AG10803 (cell line): ENCODE measurements around the gene KRT39.
"Not testable (repeated sequence)": the region's sequence is repeated elsewhere in the genome, so short reads cannot be mapped to it uniquely, and the experiment has no call there.

Experiments used
- DNase-seq: peaks from one replicate; pipeline ENCODE4 v3.0.0; 2010; ENCODE audit warnings: low read depth
- H3K4me3 ChIP-seq: 2 replicates; pipeline ENCODE4 v1.5.1; 2011; ENCODE audit warnings: mild to moderate bottlenecking, low read length, control low read depth
- TF ChIP-seq, protein P1 (sequence below): conservative IDR thresholded peaks from 2 replicates; pipeline ENCODE4 v1.5.1; 2011; ENCODE audit warnings: mild to moderate bottlenecking, low read length, control low read depth, inconsistent platforms

KRT39 gene

DNA sequence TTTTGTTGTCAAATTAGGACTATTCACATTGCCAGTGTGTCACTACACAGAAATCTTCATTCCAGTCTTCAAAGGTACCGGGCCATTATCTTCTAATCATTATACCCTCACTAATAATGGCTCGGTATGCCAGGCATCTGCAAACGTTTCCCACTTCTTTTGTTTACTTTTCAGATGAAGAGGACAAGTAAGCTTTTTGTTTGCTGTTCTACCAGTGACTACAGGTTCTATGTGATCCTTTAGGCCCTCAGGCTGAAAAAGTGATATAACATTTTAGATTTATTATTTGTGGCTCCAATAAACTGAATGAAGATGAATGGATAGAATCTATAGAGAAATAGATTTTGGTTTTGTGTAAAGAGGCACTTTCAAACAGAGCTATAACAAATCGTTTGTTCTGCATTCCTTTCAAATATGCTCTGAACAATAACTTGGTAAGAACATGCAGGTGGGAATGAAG, 42.6 kb upstream of the KRT39 start:
- TF ChIP-seq, protein P1, sequence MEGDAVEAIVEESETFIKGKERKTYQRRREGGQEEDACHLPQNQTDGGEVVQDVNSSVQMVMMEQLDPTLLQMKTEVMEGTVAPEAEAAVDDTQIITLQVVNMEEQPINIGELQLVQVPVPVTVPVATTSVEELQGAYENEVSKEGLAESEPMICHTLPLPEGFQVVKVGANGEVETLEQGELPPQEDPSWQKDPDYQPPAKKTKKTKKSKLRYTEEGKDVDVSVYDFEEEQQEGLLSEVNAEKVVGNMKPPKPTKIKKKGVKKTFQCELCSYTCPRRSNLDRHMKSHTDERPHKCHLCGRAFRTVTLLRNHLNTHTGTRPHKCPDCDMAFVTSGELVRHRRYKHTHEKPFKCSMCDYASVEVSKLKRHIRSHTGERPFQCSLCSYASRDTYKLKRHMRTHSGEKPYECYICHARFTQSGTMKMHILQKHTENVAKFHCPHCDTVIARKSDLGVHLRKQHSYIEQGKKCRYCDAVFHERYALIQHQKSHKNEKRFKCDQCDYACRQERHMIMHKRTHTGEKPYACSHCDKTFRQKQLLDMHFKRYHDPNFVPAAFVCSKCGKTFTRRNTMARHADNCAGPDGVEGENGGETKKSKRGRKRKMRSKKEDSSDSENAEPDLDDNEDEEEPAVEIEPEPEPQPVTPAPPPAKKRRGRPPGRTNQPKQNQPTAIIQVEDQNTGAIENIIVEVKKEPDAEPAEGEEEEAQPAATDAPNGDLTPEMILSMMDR, result no peak
- no peak for DNase-seq
- no peak overlapping the region for H3K4me3 ChIP-seq

DNA sequence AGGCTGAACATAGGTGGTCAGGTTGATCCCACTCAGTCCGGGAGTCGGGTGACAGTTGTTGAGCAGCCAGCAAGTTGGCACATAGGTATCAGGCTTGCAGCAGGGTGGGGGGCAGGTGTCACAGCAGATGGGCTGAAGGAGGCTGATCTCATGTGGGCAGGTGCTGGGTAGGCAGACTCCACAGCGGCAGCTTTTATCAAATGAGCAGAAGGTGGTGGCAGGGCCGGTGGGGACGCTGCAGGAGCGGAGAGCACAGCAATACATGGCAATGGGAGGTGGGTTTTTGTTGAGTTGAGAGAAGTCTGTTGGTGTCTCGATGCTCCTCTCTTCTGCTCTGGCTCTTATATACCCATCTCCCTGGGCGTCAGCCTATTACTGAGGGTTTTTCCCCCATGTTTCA, 42.1 kb upstream of the KRT39 start, which contains the start of gene KRTAP3-1:
TSS of gene KRTAP3-1 (minus strand) at position 318 of the 400 bp plus-strand sequence. CDS start at position 264, 54 bp downstream.
- no peak within 1 kb of the TSS for H3K4me3 ChIP-seq
- DNase-seq, result no peak
- TF ChIP-seq, protein P1, result no peak

DNA sequence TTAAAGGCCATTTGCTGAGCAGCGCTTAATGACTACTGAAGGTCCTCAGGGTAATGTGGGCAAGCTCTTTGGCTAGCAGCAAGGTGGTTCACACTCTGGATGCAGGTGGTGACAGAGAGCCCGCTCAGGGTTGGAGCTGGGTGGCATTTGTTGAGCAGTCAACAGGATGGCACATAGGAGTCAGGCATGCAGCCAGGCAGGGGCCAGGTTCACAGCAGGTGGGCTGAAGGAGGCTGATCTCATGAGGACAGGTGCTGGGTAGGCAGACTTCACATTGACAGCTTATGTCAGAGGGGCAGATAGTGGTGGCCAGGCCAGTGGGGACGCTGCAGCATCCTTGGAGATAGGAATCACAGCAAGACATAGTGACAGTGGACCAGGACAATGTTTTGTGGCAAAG, 37.6 kb upstream of the KRT39 start:
- TF ChIP-seq, protein P1, result no peak
- DNase-seq, result no peak
- no peak overlapping the region for H3K4me3 ChIP-seq

DNA sequence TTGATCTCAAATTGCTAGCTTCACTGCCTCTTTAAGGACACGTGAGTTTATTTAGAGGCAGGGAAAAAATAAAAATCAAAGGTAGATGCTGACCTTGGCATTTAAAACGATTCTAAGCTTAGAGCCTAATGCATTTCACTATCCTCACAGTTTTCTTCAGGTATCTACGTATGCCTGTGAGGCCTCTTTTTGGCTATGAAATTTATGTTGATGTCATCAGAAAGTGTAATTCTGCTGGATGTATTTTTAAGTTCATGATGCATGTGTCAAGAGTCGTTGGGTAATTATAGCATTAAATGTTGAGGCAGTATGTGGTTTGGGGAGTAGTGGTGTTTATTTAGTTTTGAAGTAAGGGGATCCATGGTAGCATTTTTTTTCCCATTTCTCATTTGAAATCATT, 37.2 kb upstream of the KRT39 start:
- H3K4me3 ChIP-seq, result no peak overlapping the region
- no peak for DNase-seq
- TF ChIP-seq, protein P1, result no peak

DNA sequence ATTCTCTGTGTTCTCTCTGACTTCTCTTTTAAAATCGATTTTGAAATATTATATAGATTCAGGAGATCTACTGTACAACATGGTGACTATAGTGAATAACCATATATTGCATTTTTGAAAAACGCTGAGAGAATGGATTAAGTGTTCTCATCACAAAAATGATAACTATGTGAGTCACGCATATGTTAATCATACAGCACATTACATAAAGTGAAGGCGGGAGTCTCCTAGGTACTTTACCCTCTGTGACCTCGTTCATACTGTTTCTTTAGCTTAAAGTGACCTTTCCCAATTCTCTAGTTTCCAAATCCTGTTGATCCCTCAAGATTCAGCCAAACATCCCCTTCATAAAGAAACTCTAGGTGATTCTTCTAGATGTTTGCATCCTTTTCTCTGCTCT, 36.1 kb upstream of the KRT39 start:
- no peak overlapping the region for H3K4me3 ChIP-seq
- TF ChIP-seq, protein P1, result no peak

DNA sequence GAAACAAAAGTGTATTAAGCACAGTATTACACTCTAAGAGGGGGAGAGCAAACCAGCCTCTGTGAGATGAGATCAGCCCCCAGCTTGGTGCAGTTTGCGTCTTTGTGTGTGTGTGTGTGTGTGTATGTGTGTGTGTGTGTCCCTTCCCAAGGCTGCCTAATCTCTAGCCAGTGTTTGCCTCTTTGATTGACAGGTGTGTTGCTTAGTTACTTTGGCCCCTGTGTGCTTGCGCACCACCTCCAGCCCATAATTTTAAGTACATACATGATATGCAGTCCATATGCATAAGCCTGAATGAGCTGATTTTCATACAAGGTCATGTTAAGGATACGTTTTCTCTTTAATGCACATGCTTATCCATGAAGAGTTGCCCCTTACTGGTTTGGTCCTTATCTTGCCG, 35.0 kb upstream of the KRT39 start:
- DNase-seq, result no peak
- H3K4me3 ChIP-seq, result no peak overlapping the region
- TF ChIP-seq, protein P1, result no peak

More for the DNA sequence above, 36.1 kb upstream of the KRT39 start:
- DNase-seq, result no peak

DNA sequence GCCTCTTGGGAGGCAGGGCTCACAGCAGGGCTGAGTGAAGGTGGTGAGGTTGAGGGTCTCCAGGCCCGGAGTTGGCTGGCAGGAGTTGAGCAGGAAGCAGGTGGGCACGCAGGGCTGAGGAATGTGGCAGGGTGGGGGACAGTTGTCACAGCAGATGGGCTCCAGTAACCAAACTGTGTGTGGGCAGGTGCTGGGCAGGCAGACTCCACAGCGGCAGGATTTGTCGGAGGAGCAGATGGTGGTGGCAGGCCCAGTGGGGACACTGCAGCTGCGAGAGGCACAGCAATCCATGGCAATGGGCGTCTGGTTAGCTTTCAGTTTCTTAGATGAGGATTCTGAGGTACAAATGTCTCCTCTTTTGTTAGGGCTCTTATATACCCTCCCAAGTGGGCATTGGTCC, 32.8 kb upstream of the KRT39 start, which contains the start of gene KRTAP3-2:
TSS of gene KRTAP3-2 (minus strand) at position 344 of the 400 bp plus-strand sequence. CDS start at position 291, 53 bp downstream.
- not testable (repeated sequence) for DNase-seq, H3K4me3 ChIP-seq

DNA sequence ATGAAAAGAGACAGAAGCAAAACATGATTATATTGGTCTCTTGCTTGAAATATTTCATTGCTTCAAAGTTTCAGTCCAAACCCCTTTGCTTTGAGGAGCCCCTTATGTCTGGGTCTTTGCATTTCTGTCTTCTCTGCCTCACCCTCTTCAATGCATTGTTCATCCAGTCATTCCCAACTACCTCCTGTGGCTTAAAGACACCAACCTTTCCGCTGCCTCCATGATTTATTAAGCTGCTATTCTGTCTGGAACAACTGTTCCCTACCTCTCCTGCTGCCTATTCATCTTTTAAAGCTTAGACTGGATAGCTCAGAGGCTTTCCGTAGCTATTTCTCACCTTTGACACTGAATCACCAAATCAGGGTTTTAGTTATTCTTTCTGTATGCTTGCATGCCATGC, 30.6 kb upstream of the KRT39 start:
- TF ChIP-seq, protein P1, result no peak
- DNase-seq, result no peak
- no peak overlapping the region for H3K4me3 ChIP-seq
